Activated B cell treated with CpG ODN at 0.5 μM for 24 hours (primary cell): Measurements from ENCODE around the gene SAMD4A. TPM values are rescaled to one million over a fixed set of nuclear protein-coding genes. Genes with fewer than 3 reads are reported as not detected.

Experiments
- ATAC-seq: fragments of 200-7000 bp; cut with Tn5 transposase; one replicate; pipeline ENCODE4 v1.10.0; 2021; ENCODE audit warnings: low read depth, mild to moderate bottlenecking, moderate library complexity
- CTCF ChIA-PET: fragments of 350-600 bp; sonication (Branson Sonifier 250); formaldehyde crosslinking; loops from one replicate; lab custom pipeline; 2021; ENCODE audit warnings: antibody characterized with exemption; lab: Charles Lee
- POLR2A ChIA-PET: fragments of 350-600 bp; sonication (Branson Sonifier 250); formaldehyde crosslinking; loops from one replicate; lab custom pipeline; 2021; ENCODE audit warnings: antibody characterized with exemption; lab: Charles Lee
- DNase-seq: peaks from one replicate; pipeline ENCODE4 v3.0.0; 2022
- H3K27ac Mint-ChIP-seq: one replicate; pipeline ENCODE4 v1.8.0; 2020; ENCODE audit warnings: mixed read lengths
- H3K27me3 Mint-ChIP-seq: one replicate; pipeline ENCODE4 v1.8.0; 2021; ENCODE audit warnings: mixed read lengths
- H3K36me3 Mint-ChIP-seq: one replicate; pipeline ENCODE4 v1.8.0; 2021; ENCODE audit warnings: low read depth, mixed read lengths
- H3K4me1 Mint-ChIP-seq: one replicate; pipeline ENCODE4 v1.8.0; 2021; ENCODE audit warnings: mixed read lengths
- H3K4me3 Mint-ChIP-seq: one replicate; pipeline ENCODE4 v1.8.0; 2020; ENCODE audit warnings: mild to moderate bottlenecking, mixed read lengths
- H3K9me3 Mint-ChIP-seq: one replicate; pipeline ENCODE4 v1.8.0; 2020; ENCODE audit warnings: mixed read lengths
- intact Hi-C: fragments of 100-400 bp; cut with micrococcal nuclease; formaldehyde crosslinking; loops from one replicate; pipeline ENCODE4 v1.15.1; 2024
- total RNA-seq: library from RNA; stranded (reverse); gene quantifications from 2 replicates; pipeline ENCODE4 v1.2.3, GENCODE V29; 2022
- TF ChIP-seq, protein P1 (sequence below): fragments of 200-600 bp; IDR thresholded peaks from one replicate; pipeline ENCODE4 v1.8.0; 2022; ENCODE audit warnings: antibody characterized with exemption, mild to moderate bottlenecking

SAMD4A gene
- total RNA-seq, 1 donor from 2014 or later: 8.7 TPM

DNA sequence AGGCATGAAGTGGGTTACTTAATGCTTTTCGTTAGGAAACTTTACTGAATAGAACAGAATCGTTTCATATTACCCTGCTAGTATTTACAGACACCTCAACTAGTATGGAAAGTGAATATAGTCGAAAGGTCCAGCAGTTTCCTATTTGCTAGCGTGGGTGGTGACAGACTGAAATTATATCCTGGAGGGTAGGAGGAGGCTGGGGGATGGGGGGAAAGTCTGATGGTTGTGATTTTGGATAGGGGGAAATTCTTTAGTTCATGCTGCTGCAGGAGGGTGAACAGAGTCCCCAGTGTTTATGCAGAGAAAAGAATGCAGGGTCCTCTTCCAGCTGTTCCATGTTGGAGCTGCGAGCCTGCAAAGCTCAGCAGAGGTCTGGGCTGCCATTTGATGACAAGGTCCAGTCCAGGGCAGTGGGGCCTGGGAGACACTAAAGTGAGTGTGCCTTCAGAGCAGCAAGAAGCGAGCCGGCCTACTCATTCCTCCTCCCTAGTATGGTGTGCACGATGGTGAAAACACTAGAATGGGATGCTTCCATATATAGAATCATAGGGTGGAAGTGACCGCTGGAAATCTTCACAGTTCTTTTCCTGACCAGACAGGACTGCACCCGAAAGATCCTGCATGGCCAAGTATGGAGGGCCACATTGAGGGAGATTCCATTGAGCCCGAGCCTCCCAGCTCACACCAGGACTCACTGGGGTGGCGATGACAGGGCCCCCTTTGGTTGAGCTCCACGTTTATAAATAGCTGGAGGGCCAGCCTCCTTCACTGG lies 2.1 kb downstream of the SAMD4A start:
- Mint-ChIP-seq H3K36me3 (peaks cover 16% of the 10 kb centered on the region), H3K27ac (no peak overlapping the region), H3K9me3 (peaks cover 15% of the 10 kb centered on the region), H3K4me3 (peak overlapping the region; percentile 41), H3K4me1 (peaks cover 28% of the 10 kb centered on the region), H3K27me3 (no peaks in the 10 kb centered on the region)
- intact Hi-C loops: loop anchor here (5.0 kb wide), 2 partner anchors 703 to 957 kb away; partner anchors contain the start of gene FBXO34
- ATAC-seq (no peak), DNase-seq (no peak)
- ChIA-PET CTCF (interaction anchor here (1.1 to 6.3 kb wide), 4 partner anchors 9 to 205 kb away, joined by 3 to 48 read pairs (median 32); no protein-coding TSS in a partner anchor), POLR2A (interaction anchor here (1.0 to 3.5 kb wide), 4 partner anchors 8 to 206 kb away, joined by 3 to 67 read pairs (median 16); partner anchors contain the start of gene CGRRF1)
- TF ChIP-seq, protein P1, sequence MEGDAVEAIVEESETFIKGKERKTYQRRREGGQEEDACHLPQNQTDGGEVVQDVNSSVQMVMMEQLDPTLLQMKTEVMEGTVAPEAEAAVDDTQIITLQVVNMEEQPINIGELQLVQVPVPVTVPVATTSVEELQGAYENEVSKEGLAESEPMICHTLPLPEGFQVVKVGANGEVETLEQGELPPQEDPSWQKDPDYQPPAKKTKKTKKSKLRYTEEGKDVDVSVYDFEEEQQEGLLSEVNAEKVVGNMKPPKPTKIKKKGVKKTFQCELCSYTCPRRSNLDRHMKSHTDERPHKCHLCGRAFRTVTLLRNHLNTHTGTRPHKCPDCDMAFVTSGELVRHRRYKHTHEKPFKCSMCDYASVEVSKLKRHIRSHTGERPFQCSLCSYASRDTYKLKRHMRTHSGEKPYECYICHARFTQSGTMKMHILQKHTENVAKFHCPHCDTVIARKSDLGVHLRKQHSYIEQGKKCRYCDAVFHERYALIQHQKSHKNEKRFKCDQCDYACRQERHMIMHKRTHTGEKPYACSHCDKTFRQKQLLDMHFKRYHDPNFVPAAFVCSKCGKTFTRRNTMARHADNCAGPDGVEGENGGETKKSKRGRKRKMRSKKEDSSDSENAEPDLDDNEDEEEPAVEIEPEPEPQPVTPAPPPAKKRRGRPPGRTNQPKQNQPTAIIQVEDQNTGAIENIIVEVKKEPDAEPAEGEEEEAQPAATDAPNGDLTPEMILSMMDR: no peak

DNA sequence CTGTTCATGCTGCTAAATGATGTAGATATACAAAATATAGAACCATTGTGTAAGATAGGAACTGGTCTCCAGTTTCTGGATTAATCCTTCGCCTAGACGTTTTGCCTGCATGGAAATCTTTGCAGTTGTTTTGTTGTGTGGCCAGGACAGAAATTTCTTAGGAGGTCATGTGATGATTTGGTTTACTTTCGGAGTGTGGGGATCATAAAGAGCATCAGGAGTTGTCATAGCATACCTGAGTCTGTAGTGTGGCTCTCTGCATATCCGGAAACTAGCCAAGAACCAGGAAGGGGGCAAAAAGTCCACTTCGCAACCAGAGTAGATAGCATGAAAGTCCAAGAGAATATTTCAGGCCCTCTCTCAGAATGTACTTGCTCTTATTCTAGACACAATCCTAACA lies 3.1 kb downstream of the SAMD4A start:
- TF ChIP-seq, protein P1: no peak
- H3K27ac Mint-ChIP-seq: no peak overlapping the region
- DNase-seq (no peak), ATAC-seq (no peak)
- no peaks in the 10 kb centered on the region for H3K27me3 Mint-ChIP-seq
- ChIA-PET CTCF (no interaction called here), POLR2A (no interaction called here)
- no peak overlapping the region for H3K4me3 Mint-ChIP-seq
- peaks cover 15% of the 10 kb centered on the region for H3K9me3 Mint-ChIP-seq
- intact Hi-C loops: no loop called here
- H3K4me1 Mint-ChIP-seq: peaks cover 18% of the 10 kb centered on the region
- peaks cover 16% of the 10 kb centered on the region for H3K36me3 Mint-ChIP-seq

GRCh38 chr14:54570631-54571415 lies 3.9 kb downstream of the SAMD4A start:
- Mint-ChIP-seq H3K9me3 (peaks cover 15% of the 10 kb centered on the region), H3K4me3 (no peak overlapping the region), H3K27ac (no peak overlapping the region), H3K4me1 (peaks cover 17% of the 10 kb centered on the region), H3K36me3 (peaks cover 16% of the 10 kb centered on the region), H3K27me3 (no peaks in the 10 kb centered on the region)
- intact Hi-C loops: no loop called here
- TF ChIP-seq, protein P1: no peak
- POLR2A ChIA-PET: no interaction called here
- CTCF ChIA-PET: no interaction called here
- ATAC-seq: no peak
- DNase-seq: no peak

- no peak for DNase-seq
- TF ChIP-seq, protein P1: no peak
- no peak for ATAC-seq
- CTCF ChIA-PET: interaction anchor here (1.2 kb wide), 1 partner anchor 202 kb away, joined by 3 read pairs; no protein-coding TSS in a partner anchor
- Mint-ChIP-seq H3K27me3 (no peaks in the 10 kb centered on the region), H3K27ac (no peak overlapping the region), H3K36me3 (peaks cover 16% of the 10 kb centered on the region), H3K4me3 (no peak overlapping the region), H3K4me1 (peaks cover 16% of the 10 kb centered on the region), H3K9me3 (peaks cover 15% of the 10 kb centered on the region)
- POLR2A ChIA-PET: no interaction called here
- intact Hi-C loops: no loop called here
These were observed 5.4 kb downstream of the SAMD4A start for GRCh38 chr14:54572316-54572715.

DNA sequence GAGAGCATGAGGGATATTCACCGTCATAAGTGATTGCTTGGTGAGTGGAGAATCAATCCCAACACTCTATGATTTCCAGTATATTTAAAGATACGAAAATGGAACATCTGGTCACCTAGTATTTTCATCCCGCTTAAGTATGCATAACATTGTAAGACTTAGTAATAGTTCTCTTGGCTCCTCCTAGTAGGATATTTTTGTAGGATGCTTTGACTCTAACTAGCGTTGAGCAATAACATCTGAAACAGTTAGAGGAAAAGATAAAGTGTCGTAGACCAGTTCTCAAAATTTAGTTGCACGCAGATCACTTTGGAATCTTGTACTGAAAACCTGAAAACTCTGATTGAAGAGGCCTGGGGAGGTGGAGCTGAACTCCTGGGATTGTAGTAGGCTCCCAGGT lies 7.6 kb downstream of the SAMD4A start:
- Mint-ChIP-seq H3K27me3 (no peaks in the 10 kb centered on the region), H3K4me1 (peaks cover 3% of the 10 kb centered on the region), H3K9me3 (peaks cover 15% of the 10 kb centered on the region), H3K4me3 (no peak overlapping the region), H3K27ac (no peak overlapping the region), H3K36me3 (peaks cover 14% of the 10 kb centered on the region)
- TF ChIP-seq, protein P1: no peak
- intact Hi-C loops: no loop called here
- ChIA-PET POLR2A (no interaction called here), CTCF (interaction anchor here (1.5 kb wide), 1 partner anchor 117 kb away, joined by 4 read pairs; no protein-coding TSS in a partner anchor)
- DNase-seq (no peak), ATAC-seq (no peak)
